AG10803 (cell line): ENCODE measurements around the gene CEP128.
A peak's percentile ranks its signal among the peaks of the same experiment; 100 is the strongest.

Experiments used
- DNase-seq: peaks from one replicate; pipeline ENCODE4 v3.0.0; 2010; ENCODE audit warnings: low read depth
- H3K4me3 ChIP-seq: 2 replicates; pipeline ENCODE4 v1.5.1; 2011; ENCODE audit warnings: mild to moderate bottlenecking, low read length, control low read depth
- TF ChIP-seq, protein P1 (sequence below): conservative IDR thresholded peaks from 2 replicates; pipeline ENCODE4 v1.5.1; 2011; ENCODE audit warnings: mild to moderate bottlenecking, low read length, control low read depth, inconsistent platforms

The CEP128 gene

DNA sequence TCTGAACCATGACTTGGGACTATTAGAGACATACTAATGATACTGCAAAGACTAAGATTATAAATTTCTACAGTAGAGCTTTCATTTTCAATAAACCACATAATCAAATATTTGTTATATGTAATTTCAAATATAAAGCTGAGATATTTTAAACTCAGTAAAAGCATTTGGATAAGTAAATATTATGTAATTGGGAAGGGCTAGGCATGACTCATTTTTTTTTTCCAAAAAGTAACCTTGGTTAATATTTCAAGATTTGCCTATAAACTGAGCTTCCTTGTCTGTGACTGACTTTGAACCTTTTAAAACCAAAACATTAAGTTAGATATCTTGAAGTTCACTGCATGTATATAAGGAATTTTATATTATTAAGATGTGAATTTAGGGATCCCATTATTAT, 332.5 kb downstream of the CEP128 start:
- DNase-seq: no peak
- TF ChIP-seq, protein P1, sequence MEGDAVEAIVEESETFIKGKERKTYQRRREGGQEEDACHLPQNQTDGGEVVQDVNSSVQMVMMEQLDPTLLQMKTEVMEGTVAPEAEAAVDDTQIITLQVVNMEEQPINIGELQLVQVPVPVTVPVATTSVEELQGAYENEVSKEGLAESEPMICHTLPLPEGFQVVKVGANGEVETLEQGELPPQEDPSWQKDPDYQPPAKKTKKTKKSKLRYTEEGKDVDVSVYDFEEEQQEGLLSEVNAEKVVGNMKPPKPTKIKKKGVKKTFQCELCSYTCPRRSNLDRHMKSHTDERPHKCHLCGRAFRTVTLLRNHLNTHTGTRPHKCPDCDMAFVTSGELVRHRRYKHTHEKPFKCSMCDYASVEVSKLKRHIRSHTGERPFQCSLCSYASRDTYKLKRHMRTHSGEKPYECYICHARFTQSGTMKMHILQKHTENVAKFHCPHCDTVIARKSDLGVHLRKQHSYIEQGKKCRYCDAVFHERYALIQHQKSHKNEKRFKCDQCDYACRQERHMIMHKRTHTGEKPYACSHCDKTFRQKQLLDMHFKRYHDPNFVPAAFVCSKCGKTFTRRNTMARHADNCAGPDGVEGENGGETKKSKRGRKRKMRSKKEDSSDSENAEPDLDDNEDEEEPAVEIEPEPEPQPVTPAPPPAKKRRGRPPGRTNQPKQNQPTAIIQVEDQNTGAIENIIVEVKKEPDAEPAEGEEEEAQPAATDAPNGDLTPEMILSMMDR: no peak
- H3K4me3 ChIP-seq: no peak overlapping the region

DNA sequence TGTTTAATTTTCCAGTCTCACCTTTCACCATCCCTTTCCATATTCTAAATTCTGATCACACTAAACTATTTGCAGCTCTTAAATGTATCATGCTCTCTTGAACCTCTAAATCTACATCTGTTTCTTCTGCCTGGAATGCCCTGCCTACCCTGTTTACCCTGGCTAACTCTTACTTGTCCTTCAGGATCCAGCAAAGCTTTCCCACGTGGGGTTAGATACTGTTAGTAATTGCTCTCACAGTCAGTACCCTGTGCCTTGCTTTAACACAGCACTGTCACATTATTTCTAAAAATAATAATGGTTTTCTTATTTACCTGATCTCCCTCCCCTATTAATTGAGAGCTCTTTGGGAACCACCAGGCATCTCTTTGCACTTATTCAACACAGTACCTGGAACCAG, 333.0 kb downstream of the CEP128 start:
- no peak for DNase-seq
- H3K4me3 ChIP-seq: no peak overlapping the region
- TF ChIP-seq, protein P1: no peak

- TF ChIP-seq, protein P1: no peak
- no peak for DNase-seq
These were observed 333.9 kb downstream of the CEP128 start for GRCh38 chr14:80607430-80608190.

GRCh38 chr14:80606347-80606772, 335.2 kb downstream of the CEP128 start:
- no peak overlapping the region for H3K4me3 ChIP-seq
- TF ChIP-seq, protein P1: no peak

More at GRCh38 chr14:80607430-80608190, 333.9 kb downstream of the CEP128 start:
- no peak overlapping the region for H3K4me3 ChIP-seq

DNA sequence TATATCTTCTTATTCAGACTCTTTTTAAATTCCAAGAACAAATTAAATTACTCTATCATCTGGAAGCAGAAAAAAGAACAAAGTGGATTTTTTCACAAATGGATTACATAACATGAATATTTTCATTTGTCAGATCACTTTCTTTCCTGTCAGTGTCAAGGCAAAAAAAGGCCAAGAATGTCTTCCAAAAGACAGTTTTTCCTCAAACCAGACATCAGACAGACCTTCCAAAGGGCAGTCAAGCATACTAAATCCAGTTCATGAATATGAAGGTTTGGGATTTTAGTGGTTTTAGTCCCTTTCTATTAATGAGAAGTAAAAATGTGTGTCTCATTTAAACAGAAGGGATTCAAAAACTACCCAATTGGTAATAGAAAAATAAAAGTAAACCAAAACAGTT, 336.0 kb downstream of the CEP128 start:
- TF ChIP-seq, protein P1: no peak
- no peak overlapping the region for H3K4me3 ChIP-seq
- DNase-seq: peak; percentile 71

More at GRCh38 chr14:80606347-80606772, 335.2 kb downstream of the CEP128 start:
- DNase-seq: no peak

GRCh38 chr14:80602946-80603345, 338.6 kb downstream of the CEP128 start:
- DNase-seq: no peak
- H3K4me3 ChIP-seq: no peak overlapping the region
- TF ChIP-seq, protein P1: no peak

- peak; percentile 60 for DNase-seq
- TF ChIP-seq, protein P1: peak; percentile 71
- no peak overlapping the region for H3K4me3 ChIP-seq
These were observed 354.3 kb downstream of the CEP128 start for GRCh38 chr14:80587096-80587724.
